Limb (tissue), 2 donors: ENCODE data around the gene OSBPL9.
"Not testable (repeated sequence)": the region's sequence is repeated elsewhere in the genome, so short reads cannot be mapped to it uniquely, and the experiment has no call there.

Experiments used
- DNase-seq, 2 donors: peaks; one replicate each; pipeline ENCODE4 v3.0.0-alpha.2; 2016; ENCODE audit errors: extremely low spot score in 2 of 2

OSBPL9 gene

DNA sequence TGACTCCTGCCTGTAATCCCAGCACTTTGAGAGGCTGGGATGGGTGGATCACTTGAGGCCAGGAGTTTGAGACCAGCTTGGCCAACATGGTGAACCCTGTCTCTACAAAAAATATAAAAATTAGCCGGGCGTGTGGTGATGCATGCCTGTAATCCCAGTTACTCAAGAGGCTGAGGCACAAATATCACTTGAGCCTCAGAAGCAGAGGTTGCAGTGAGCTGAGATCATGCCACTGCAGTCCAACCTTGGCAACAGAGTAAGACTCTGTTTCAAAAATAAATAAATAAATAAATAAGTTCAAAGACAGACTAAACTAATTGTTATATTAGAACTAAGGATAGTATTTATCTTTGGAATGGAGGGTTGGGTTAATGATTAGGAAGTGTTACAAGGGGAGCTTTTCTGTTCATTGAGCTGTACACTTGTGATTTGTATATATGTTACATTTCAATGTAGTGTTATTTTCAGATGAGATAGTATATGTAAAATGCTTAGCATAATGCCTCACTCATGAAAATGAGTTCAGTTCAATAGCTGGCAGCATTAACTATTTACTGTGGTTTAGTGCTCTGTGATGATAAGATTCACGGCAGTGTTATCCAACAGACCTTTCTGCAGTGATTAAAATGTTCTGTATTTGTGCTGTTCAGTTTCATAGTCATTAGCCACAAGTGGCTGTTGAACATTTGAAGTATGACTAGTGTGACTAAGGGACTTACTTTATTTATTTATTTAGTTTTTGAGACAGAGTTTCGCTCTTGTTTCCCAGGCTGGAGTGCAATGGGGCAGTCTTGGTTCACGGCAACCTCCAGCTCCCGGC is 47.7 kb downstream of the OSBPL9 start:
- no peak for DNase-seq

- DNase-seq: no peak
These were observed 49.6 kb downstream of the OSBPL9 start for GRCh38 chr1:51666478-51666877.

- DNase-seq: no peak
These were observed 50.7 kb downstream of the OSBPL9 start for GRCh38 chr1:51667561-51667960.

- DNase-seq: no peak
These were observed 52.4 kb downstream of the OSBPL9 start for GRCh38 chr1:51669272-51669671.

GRCh38 chr1:51669816-51670215 is 52.9 kb downstream of the OSBPL9 start:
- no peak for DNase-seq

DNA sequence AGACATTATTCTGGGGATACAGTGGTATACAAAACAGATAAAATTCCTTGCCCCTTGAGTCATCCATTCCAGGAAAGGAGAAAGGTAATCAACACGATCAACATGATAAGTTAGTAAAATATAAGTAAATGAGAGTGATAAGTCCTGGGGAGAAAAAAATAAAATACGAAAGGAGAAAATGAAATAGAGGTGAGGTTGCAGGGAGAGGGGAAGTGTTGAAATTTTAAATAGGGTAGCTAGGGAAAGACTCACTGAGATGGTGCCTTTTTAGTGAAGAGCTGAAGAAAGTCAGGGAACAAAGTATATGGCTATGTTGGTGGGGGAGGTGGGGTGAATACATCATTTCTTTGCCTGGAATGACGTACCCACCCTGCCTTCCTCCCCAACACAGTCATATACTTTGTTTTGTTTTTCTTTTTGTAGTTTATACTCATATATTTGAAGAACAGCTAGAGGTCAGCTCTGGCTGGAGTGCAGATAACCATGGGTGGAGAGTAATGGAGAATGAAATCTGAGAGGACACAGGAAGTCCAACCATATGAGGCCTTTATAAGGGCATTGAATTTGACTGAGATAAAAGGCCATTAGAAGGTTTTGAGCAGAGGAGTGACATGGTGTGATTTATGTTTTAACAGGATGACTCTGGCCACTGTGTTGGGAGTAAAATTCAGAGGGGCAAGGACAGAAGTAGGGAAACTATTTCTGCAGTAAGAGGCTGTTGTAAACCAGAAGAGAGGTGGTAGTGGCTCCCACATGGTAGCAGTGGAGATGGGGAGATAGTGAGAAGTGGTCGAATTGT is 54.8 kb downstream of the OSBPL9 start:
- DNase-seq: no peak

DNA sequence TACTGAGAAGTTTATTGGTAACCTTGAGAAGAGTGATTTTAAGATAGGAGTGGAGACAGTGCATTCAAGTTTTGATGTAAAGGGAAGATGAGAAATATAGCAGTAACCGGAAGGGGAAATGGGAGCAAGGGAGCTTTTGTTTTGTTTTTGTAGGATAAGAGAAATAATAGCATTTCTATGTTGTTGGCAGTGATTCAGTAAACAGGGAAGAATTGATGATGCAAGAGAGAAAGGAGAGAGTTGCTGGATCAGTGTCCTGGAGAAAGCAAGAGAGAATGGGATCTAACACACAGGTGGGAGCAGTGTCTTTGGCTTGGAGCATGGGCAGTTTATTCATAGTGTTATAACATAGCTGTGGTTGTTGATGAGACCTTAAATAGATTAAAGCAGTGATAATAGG is 56.4 kb downstream of the OSBPL9 start:
- DNase-seq: no peak

GRCh38 chr1:51675177-51675780 is 58.4 kb downstream of the OSBPL9 start:
- DNase-seq: no peak

GRCh38 chr1:51679435-51679834 is 62.5 kb downstream of the OSBPL9 start:
- DNase-seq: no peak

- DNase-seq: no peak
These were observed 67.9 kb downstream of the OSBPL9 start for GRCh38 chr1:51684776-51685175.

- DNase-seq: no peak
These were observed 69.6 kb downstream of the OSBPL9 start for GRCh38 chr1:51686450-51686849.

GRCh38 chr1:51689075-51689440 is 72.2 kb downstream of the OSBPL9 start:
- DNase-seq: no peak

DNA sequence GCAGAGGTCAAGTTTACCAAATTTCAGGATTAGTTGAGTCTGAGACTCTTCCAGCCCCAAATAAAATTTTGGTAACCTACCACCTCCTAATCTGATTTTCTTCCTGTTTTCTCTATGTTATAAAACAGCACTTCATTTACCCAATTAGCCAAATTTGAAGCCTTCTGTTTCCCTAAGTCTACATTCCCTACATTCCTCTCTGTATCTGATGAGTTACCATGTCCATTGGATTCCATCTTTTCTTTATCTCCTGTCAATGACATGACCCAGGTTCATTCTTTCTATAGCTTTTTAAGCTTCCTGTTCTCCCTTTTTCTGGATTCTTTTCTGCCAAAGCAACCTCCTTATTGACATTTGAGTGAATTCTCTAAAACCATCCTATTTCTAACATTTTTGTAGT is 72.8 kb downstream of the OSBPL9 start:
- DNase-seq: no peak

DNA sequence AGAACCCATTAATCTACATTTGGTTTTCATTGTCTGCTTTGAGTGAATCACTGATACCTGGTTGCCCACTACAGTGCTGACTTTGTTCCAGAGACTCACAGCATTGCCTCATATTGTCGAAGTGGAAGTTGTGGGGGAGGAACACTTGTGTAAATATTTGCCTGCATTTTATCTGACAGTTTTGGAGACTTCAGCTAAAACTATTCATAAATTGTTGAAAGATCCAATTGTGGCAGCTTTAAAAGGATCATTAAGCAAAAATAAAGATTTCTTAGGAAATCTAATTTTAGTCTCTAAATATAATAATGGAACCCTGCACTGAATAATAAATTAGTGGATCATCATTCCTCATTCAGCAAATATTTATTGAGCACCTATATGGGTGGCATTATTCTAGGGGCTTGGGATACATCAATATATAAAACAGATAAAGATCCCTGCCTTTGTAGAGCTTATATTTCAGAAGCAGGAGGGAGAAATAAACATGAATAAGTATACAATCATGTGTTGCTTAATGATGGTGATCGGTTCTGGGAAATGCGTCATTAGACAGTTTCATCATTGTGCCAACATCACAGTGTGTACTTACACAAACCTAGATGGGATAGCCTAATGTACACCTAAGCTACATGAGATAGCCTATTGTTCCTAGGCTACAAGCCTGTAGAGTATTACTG is 73.5 kb downstream of the OSBPL9 start:
- DNase-seq: no peak

DNA sequence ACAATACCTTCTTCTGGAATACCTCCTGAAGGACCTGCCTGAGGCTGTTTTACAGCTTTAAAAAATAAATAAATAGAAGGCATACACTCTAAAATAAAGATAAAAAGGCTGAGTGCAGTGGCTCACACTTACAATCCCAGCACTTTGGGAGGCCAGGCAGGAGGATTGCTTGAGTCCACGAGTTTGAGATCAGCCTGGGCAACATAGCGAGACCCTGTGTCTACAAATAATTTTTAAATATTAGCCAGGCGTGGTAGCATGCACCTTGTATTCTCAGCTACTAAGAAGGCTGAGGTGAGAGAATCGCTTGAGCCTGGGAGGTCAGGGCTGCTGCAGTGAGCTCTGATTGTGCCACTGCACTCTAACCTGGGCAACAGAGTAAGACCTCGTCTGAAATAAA is 75.0 kb downstream of the OSBPL9 start:
- no peak for DNase-seq

DNA sequence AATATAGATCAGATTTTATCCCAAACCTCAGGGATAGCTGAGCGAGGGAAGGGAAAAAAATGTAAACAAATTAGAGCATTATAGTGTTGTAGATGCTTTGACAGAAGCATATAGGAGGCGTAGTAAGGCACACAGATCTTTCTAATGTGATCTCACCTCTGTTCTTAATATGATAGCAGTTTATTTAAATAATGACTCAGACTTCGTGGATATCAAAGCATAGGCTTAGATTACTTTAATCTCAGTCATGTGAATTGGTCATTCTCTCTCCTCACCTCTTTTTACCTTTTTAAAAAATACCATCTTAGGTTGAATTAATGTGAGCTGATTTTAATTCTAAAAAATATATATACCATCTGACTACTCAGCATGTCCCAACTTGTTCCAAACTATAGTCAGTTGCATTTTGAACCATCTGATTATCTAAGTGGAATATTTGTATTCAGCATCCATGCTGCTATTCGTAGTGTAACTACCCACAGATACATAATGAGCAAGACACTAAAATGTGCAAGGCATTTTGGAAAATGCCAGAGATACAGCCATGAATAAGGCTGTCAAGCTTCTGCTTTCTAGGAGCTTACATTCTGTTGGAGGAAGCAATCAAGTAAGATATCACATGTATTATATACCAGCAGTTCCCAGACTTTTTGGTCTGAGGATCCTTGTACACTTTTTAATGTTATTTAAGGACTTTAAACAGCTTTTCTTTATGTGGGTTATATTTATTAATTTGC is 76.7 kb downstream of the OSBPL9 start:
- no peak for DNase-seq

DNA sequence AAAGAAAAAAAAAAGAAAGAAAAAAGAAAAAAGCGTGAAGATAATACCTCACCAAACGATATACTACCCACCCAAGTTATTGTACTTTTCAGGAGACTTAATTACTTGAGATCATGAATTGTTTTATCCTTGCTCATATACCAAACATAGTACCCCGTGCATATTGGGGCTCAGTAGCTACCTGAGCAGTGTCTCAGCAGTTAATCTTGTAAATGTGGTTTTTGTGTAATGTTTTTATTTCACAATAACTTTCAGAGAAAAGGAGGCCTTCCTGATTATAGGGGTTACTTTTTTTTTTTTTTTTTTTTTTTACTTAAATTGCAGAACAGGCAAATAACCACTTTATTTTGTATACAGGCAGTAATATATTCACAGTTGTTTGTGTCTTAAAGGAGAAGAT is 80.3 kb downstream of the OSBPL9 start:
- DNase-seq: no peak

DNA sequence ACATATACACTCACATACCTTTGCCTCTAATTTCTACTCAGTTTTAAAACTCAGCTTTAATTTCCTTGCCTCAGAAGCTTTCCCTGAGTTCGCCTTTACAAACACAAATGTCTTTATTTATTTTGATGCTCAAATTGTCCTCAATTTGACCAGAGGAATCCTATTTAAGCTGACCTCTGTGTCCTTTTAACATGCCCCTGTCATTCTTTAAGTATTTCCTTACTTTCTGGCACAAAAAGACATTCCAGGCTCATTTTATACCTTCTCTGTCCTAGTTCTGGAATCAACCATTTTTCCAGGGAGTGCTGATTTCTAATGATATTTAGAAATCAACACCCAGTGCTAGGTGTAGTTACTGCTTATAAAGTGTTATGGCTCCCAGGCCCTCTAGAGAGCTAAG is 82.5 kb downstream of the OSBPL9 start:
- DNase-seq: no peak

DNA sequence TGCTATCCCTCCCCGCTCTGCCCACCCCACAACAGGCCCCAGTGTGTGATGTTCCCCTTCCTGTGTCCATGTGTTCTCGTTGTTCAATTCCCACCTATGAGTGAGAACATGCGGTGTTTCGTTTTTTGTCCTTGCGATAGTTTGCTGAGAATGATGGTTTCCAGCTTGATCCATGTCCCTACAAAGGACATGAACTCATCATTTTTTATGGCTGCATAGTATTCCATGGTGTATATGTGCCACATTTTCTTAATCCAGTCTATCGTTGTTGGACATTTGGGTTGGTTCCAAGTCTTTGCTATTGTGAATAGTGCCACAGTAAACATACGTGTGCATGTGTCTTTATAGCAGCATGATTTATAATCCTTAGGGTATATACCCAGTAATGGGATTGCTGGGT is 84.9 kb downstream of the OSBPL9 start:
- not testable (repeated sequence) for DNase-seq

DNA sequence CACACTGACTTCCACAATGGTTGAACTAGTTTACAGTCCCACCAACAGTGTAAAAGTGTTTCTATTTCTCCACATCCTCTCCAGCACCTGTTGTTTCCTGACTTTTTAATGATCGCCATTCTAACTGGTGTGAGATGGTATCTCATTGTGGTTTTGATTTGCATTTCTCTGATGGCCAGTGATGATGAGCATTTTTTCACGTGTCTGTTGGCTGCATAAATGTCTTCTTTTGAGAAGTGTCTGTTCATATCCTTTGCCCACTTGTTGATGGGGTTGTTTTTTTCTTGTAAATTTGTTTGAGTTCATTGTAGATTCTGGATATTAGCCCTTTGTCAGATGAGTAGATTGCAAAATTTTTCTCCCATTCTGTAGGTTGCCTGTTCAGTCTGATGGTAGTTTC is 85.3 kb downstream of the OSBPL9 start:
- not testable (repeated sequence) for DNase-seq

DNA sequence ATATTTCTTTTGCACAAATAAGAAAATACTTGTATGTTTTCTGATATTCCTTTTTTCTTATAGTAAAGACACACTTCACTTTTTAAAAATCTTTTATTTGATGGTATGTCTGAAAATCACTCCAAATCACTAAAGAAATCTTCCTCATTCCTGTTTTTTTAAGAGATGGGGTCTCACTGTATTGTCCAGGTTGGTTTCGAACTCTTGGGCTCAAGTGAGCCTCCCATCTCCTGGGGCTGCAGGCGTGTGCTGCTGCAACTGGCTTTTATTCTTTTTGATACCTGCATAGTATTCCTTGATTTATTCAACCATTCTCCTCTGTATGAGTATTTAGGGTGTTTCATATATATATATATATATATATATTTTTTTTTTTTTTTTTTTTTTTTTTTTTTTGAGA is 88.1 kb downstream of the OSBPL9 start:
- DNase-seq: no peak
